Stimulated activated CD4-positive, alpha-beta T cell treated with anti-CD3 and anti-CD28 coated beads, Interleukin-2, amount 100 ng/mL, for 24 hours (primary cell): Measurements from ENCODE around the gene SORCS1.

Experiments used
- DNase-seq, 2 donors: peaks; one replicate each; pipeline ENCODE4 v3.0.0-alpha.2; 2020

The SORCS1 gene

DNA sequence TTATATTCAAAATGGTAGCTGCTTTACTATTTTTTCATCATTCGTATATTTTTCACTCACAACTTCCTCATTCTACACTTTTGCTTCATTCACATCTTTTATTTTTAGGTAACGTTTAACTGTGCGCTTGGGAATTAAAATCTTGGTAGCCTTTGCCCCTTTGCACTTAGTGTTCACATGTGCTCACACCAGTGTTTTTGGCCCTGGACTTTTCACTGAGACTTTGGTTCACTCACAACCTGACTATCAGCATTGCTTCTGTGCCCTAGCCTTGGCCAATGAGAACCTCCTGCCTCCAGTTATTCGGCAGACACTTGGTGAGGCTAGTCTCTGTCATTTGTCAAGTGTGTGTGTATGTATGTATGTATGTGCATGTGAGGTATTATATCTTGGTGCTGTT lies 596.9 kb downstream of the SORCS1 start:
- no peak for DNase-seq

DNA sequence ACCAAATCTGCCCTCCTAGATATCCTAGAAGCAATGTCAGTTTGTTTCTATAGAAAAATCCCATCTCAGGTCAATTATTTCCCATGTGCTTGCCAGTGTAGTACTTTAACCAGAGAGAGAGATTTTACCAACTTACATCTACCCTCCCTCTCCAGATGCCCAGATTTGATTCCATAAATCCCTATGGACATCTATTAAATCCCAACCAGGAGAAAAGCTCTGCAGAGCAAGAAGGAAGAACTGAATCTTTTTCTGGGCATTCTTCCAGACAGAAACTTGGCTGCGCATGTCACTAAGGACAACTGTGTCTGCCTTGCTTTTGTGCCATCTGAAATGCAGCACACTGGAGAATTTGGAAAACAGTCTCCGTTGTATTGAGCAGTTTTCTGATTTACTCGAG lies 597.6 kb downstream of the SORCS1 start:
- DNase-seq: no peak

DNA sequence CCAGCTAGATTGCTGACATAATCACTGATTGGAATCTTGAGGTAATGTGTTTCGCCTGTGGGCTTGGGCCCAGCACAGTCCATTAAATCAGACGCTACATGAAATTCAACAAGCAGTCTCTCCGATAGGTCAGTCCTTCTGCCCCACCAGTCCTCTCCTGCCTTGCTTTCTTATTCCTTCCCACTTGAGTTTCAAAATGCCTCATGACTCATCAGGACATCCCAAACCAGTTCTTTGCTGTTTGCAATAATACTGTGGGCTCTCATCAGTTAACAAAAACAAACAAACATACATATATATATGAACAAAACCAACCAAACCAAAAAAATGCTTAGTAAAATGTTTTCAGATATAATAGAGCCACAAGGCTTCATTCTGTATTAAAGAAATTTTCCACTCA lies 599.0 kb downstream of the SORCS1 start:
- no peak for DNase-seq

DNA sequence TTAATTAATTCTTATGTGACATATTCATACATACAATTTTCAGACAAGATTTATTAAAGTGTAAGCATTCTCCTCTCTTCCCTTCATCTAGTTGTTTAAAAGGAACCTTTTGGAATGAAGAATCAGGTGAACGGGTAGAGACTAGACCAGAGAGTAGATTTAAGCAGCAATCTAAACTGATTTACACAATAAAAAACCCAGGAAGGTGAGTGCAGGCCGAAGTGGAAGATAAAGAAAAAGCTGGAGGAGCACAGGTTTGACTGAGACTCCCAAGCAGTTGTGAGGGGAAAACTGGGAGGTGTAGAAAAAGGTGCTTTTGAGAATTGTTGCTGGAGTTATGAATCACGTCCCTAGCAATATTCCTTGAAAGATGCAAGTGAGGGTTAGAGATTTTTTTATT lies 601.1 kb downstream of the SORCS1 start:
- no peak for DNase-seq

DNA sequence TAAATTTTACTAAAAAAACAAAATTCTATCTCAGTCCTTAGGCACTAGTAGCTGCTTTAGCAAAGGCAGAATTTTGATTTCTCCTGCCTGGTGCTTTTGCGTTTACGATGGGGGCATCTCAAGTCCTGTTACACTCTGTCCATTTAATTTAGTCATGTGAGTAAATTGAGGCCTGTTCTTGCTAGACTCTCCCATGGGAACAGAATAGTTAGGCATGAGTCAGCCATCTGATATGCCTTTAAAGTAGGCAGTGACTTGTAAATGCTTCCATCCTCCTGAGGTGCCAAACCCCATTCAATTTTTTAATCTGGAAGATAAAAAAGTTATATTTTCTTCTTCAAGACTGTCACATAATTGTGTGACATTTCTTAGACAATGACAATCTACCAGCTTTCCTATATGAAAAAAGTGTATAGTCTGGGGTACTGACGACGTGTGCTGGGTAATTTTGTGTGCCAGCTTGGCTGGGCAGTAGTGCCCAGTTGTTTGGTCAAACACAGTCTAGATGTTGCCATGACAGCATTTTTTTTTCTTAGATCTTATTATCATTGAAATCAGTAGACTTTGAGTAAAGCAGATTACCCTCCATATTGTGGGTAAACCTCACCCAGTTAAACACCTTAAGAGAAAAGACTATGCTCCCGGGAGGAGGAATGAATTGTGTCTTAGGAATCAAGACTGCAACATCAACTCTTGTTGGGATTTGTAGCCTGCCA lies 603.4 kb downstream of the SORCS1 start:
- no peak for DNase-seq

GRCh38 chr10:106559442-106559841 lies 605.1 kb downstream of the SORCS1 start:
- no peak for DNase-seq

GRCh38 chr10:106557951-106558733 lies 606.4 kb downstream of the SORCS1 start:
- no peak for DNase-seq

- no peak for DNase-seq
These were observed 607.5 kb downstream of the SORCS1 start for GRCh38 chr10:106557053-106557452.

GRCh38 chr10:106555599-106555998 lies 608.9 kb downstream of the SORCS1 start:
- DNase-seq: no peak

DNA sequence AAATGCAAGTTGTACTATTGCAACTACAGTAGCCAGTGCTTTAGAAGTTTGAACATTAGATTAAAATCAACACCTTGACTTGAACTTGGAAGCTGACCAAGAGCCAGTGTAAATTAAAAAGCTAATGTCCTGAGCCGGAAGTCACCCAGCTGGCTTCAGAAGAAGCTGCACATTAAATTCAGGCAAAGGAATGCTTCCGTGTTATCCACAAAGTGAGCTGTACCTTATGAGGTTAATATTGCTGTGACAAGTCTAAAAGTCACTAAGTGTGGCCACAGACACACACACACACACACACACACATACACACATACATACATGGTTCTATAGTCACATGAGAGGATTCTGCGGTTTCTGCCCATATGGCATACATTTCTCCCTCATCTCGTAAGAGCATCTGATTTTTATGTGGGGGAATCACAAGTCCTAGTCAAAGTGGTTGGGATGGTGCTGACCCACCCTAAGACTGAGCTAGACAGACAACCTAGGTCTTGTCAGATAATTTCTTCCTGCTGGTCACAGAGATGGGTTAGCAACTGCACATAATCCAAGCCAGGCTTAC lies 612.9 kb downstream of the SORCS1 start:
- no peak for DNase-seq

- DNase-seq: no peak
These were observed 615.7 kb downstream of the SORCS1 start for GRCh38 chr10:106548832-106549231.

GRCh38 chr10:106547047-106547635 lies 617.4 kb downstream of the SORCS1 start:
- DNase-seq: no peak

DNA sequence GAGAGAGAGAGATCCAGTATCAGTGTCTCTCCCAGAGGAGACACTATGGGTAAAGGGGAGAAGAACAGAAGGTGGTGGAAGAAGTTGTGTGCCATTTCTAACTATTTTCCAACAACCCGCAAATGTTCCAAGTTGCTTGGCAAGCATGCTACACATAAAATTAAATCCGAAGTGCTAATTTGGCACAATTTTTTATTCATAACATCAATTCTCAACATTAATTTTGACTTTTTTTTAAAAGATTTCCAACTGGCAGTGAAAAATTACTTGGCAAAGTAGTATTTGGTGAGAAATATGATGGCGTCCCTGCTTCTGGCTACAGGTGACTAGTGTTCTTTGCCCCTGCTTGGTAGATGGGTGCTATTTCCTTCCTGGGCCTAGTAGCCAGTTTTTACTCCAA lies 622.0 kb downstream of the SORCS1 start:
- DNase-seq: no peak

GRCh38 chr10:106540645-106541044 lies 623.9 kb downstream of the SORCS1 start:
- no peak for DNase-seq

- no peak for DNase-seq
These were observed 626.6 kb downstream of the SORCS1 start for GRCh38 chr10:106537866-106538265.

DNA sequence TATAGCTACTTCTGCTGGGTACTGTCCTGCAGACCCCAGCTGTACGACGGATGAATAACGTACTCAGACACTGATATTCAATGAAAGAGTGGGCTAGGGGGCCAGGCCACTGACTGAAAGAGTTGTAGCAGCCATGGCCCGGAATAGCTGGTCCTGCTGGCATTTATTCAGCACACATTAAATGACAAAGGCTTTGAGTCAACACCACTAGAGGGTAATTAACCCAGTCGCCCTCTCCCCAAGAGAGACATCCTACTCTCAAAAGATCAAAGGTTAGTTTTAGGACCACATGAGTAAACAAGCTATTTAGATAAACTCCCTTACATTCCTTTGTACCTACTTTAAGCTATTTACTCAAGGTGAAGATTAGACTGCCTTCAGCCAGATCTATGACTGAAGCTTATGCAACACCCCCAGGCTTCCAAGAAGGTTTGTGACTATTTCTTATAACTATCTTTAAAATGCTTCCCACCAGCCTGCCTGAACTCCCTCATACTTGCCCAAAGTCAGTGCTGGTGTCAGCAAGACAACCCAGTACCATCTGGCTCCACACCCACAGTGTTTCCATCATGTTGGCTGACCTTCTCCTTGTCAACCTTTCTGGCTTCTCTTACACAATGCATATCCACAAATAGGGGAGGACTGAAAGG lies 629.1 kb downstream of the SORCS1 start:
- no peak for DNase-seq

- no peak for DNase-seq
These were observed 630.1 kb downstream of the SORCS1 start for GRCh38 chr10:106534441-106534840.

- no peak for DNase-seq
These were observed 635.8 kb downstream of the SORCS1 start for GRCh38 chr10:106528702-106529101.

DNA sequence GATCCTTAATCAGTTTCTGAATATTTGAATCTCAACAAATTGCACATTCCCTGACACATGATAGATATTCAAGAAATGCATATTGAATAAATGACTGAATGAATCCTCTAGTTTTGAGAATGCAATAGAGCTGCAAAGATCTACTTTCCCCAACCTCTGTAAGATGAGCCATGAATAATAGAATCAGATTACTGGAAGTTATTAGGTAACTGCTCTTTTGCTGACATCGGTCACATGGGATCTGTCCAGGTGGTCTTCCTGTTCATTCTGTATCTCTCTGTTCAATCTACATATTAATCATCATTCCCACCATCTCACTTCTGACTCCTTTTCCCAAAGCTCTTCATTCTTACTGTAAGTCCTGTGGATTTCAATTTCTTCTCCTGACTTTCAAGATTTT lies 638.7 kb downstream of the SORCS1 start:
- DNase-seq: no peak
